Thyroid gland (tissue), 4 donors: ENCODE results near the gene PSMD14.

Experiments
- POLR2A ChIP-seq, 2 donors: fragments of 450-650 bp; IDR thresholded peaks; one replicate each; pipeline ENCODE4 v1.6.1; 2017; ENCODE audit warnings: antibody characterized with exemption in 2 of 2, mild to moderate bottlenecking in 2 of 2, moderate library complexity in 1 of 2
- TF ChIP-seq, protein P1 (sequence below), 6 experiments: fragments of 200-600 bp in 3 of 6; fragments of 450-650 bp in 3 of 6; sonication (generic) in 3 of 6; IDR thresholded peaks; one replicate each; pipeline ENCODE4 v1.5.1; 2016 to 2019; ENCODE audit warnings: antibody characterized with exemption in 6 of 6, mild to moderate bottlenecking in 2 of 6, inconsistent platforms in 1 of 6, moderate library complexity in 1 of 6

DNA sequence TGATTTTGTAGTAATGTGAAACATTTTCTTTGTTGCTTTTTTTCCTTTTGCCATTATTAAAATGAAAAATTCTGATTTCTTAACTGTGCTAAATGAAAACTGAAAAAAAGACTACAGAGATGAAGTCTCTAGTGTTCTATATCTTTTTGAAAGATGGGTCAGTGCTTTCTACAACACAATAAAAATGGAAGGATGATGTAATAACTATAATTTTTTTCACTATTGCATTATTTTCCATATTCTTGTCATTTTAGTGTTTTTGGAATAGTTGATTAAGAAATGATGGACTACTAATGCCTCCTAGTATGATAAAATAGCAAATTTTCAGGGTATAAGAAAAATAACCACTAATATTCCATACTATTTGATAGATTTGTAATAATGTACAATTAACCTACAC, 7.2 kb downstream of the PSMD14 start:
- TF ChIP-seq, protein P1, sequence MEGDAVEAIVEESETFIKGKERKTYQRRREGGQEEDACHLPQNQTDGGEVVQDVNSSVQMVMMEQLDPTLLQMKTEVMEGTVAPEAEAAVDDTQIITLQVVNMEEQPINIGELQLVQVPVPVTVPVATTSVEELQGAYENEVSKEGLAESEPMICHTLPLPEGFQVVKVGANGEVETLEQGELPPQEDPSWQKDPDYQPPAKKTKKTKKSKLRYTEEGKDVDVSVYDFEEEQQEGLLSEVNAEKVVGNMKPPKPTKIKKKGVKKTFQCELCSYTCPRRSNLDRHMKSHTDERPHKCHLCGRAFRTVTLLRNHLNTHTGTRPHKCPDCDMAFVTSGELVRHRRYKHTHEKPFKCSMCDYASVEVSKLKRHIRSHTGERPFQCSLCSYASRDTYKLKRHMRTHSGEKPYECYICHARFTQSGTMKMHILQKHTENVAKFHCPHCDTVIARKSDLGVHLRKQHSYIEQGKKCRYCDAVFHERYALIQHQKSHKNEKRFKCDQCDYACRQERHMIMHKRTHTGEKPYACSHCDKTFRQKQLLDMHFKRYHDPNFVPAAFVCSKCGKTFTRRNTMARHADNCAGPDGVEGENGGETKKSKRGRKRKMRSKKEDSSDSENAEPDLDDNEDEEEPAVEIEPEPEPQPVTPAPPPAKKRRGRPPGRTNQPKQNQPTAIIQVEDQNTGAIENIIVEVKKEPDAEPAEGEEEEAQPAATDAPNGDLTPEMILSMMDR (IDR thresholded peaks at IDR 0.05): no peak
- no peak for TF ChIP-seq POLR2A (IDR thresholded peaks at IDR 0.05)
